RWPE2 (cell line): Measurements from ENCODE around the gene ADAM8.

Source experiments
- ATAC-seq: fragments of 200-7000 bp; cut with Tn5 transposase; 3 replicates; pipeline ENCODE4 v1.9.1; 2021; ENCODE audit warnings: low read depth
- DNase-seq: peaks from one replicate; pipeline ENCODE4 v3.0.0-alpha.2; 2020; ENCODE audit warnings: low spot score
- H3K27ac ChIP-seq: fragments of 450-650 bp; 2 replicates; pipeline ENCODE4 v1.5.1; 2017; ENCODE audit warnings: mild to moderate bottlenecking; ENCODE audit not compliant: poor library complexity, severe bottlenecking
- H3K27me3 ChIP-seq: fragments of 250-450 bp; sonication (Bioruptor Pico); 2 replicates; pipeline ENCODE4 v1.5.1; 2021; ENCODE audit warnings: mild to moderate bottlenecking, moderate library complexity; ENCODE audit not compliant: insufficient read depth, poor library complexity, severe bottlenecking
- H3K36me3 ChIP-seq: fragments of 250-450 bp; sonication (Bioruptor Pico); 2 replicates; pipeline ENCODE4 v1.5.1; 2020; ENCODE audit warnings: low read depth, mild to moderate bottlenecking, moderate library complexity
- H3K4me1 ChIP-seq: fragments of 250-450 bp; sonication (Bioruptor Pico); 2 replicates; pipeline ENCODE4 v1.5.1; 2021; ENCODE audit warnings: mild to moderate bottlenecking, moderate library complexity; ENCODE audit not compliant: insufficient read depth, poor library complexity, severe bottlenecking
- H3K4me3 ChIP-seq: fragments of 250-450 bp; sonication (Bioruptor Pico); 2 replicates; pipeline ENCODE4 v1.5.1; 2021; ENCODE audit warnings: mild to moderate bottlenecking, moderate library complexity; ENCODE audit not compliant: severe bottlenecking
- H3K9me3 ChIP-seq: fragments of 250-450 bp; sonication (Bioruptor Pico); 2 replicates; pipeline ENCODE4 v1.5.1; 2021; ENCODE audit warnings: mild to moderate bottlenecking, moderate library complexity; ENCODE audit not compliant: severe bottlenecking
- TF ChIP-seq, protein P1 (sequence below): fragments of 450-650 bp; IDR thresholded peaks from one replicate; pipeline ENCODE4 v1.5.1; 2017; ENCODE audit warnings: mild to moderate bottlenecking, moderate library complexity; ENCODE audit not compliant: poor library complexity, severe bottlenecking

ADAM8 gene

DNA sequence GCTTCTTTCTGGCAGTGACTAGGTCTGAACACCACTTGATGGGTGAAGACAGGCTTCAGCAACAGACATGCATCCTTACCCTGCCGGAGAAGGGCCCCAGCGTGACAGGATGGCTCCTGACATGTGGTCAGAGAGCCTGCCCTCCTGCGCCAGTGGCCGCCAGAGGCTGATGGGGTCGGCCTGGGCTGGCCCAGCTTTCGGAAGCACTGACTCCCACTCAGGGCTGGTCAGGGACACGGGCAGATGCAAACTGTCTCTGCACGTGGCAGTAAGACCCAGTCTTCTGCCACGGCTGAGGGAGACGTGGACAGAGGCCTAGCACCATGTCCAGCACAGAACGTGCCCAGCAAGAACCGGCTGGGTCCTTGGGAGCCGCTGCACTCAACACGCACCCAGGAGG lies 21.8 kb upstream of the ADAM8 start:
- ATAC-seq (no peak), DNase-seq (no peak)
- Histone ChIP-seq H3K27ac (no peak overlapping the region), H3K27me3 (no peaks in the 10 kb centered on the region), H3K4me3 (no peak overlapping the region), H3K36me3 (peaks cover 71% of the 10 kb centered on the region), H3K9me3 (no peaks in the 10 kb centered on the region), H3K4me1 (peaks cover 3% of the 10 kb centered on the region)
- TF ChIP-seq, protein P1, sequence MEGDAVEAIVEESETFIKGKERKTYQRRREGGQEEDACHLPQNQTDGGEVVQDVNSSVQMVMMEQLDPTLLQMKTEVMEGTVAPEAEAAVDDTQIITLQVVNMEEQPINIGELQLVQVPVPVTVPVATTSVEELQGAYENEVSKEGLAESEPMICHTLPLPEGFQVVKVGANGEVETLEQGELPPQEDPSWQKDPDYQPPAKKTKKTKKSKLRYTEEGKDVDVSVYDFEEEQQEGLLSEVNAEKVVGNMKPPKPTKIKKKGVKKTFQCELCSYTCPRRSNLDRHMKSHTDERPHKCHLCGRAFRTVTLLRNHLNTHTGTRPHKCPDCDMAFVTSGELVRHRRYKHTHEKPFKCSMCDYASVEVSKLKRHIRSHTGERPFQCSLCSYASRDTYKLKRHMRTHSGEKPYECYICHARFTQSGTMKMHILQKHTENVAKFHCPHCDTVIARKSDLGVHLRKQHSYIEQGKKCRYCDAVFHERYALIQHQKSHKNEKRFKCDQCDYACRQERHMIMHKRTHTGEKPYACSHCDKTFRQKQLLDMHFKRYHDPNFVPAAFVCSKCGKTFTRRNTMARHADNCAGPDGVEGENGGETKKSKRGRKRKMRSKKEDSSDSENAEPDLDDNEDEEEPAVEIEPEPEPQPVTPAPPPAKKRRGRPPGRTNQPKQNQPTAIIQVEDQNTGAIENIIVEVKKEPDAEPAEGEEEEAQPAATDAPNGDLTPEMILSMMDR: no peak

DNA sequence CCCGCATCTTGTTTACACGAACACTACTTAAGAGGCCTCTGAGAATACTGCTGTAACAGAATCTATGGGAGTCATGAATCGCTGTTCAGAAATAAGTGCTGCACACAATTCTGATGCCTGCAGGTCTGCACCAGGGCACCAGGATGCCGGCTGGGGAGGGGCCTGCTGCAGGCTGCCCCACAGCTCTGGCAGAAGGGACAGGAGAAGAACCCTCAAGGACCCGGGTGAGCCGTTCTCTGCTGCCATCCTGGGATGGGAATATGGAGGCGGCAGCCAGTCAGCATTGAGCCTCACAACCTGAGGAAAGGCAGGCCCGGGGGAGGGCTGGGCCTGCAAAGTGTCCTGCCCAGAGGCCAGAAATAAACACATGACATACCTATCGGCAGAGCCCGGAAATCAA lies 20.8 kb upstream of the ADAM8 start:
- TF ChIP-seq, protein P1: no peak
- Histone ChIP-seq H3K27me3 (no peaks in the 10 kb centered on the region), H3K36me3 (peaks cover 77% of the 10 kb centered on the region), H3K27ac (no peak overlapping the region), H3K4me3 (no peak overlapping the region), H3K9me3 (no peaks in the 10 kb centered on the region), H3K4me1 (peaks cover 12% of the 10 kb centered on the region)
- DNase-seq (no peak), ATAC-seq (no peak)

DNA sequence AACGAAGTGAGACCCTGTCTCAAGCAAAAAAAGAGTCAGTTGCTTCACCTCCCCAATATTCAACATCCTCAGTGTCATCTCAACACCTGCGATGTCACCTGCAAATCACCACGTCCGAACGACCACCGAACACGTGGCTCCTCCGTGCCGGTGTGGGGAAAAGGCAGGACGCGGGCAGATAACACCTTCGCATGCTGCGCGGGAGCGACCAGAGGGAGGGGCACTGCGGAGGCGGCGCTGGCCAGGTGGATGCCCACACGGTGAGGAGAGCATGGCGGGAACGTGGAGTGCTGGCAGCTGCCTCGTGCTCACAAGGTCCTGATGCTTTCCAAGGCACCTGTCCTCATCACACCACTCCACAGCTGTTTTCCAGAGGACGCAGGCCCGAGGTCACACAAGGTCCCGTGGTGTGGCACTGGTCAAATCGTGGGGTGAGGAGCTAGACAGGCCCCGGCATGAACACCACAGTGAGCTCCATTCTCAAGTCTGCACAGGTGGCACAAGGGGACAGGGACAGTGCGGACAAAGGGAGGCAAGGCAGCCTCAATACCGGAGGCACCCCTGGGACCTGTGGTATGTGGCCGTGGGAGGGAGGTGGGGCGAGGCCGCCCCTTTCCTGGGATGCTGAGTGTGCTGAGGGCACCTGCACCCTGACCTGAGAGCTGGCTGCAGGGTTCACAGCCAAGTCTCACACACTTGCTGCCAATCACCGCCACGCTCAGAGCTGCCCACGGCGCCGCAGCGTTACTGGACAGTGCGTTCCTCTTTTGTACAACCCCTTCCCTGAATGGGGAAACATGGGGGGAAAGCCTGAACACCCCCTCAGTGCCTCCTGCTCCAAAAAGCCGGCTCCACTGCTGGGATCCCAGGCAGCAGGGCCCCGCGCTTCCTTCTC lies 19.0 kb upstream of the ADAM8 start:
- Histone ChIP-seq H3K4me1 (peaks cover 14% of the 10 kb centered on the region), H3K36me3 (peaks cover 74% of the 10 kb centered on the region), H3K27ac (no peak overlapping the region), H3K9me3 (no peaks in the 10 kb centered on the region), H3K27me3 (no peaks in the 10 kb centered on the region), H3K4me3 (no peak overlapping the region)
- TF ChIP-seq, protein P1: no peak
- no peak for DNase-seq
- ATAC-seq: no peak

DNA sequence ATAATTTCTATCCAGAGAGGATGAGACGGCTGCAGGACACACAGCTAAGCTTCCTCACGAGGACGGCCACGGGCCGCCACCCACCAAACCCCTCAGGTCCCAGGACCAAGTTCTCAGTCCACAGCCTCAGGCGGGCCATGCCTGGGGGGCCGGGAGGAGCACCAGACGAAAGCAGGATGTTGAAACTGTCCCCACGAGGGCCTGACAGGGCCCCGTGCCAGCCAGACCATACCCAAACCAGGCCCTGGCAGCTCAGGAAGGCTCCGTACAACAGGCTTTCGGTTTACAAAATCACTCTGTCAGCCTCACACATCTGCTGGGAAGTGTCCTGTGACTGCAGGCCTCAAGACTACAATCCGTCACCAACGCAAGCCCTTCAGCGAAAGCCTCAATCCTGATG lies 17.5 kb upstream of the ADAM8 start:
- TF ChIP-seq, protein P1: no peak

DNA sequence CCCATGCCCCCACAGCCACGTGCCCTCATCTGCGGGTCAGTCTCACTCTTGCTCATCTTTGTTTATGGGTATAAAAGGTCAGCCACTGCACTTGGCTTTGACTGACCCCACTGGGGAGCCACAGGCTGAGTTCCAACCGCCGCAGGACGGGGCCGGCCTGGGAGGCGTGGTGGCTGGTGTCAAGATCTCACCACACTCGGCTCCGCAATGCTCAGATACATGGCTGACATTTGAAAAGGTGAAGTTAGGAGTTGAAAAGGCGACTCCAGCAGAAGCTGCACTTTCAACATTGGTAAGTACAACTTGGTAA lies 17.1 kb upstream of the ADAM8 start:
- H3K27me3 ChIP-seq: no peaks in the 10 kb centered on the region
- peaks cover 72% of the 10 kb centered on the region for H3K36me3 ChIP-seq
- no peak for DNase-seq
- H3K4me3 ChIP-seq: no peak overlapping the region
- ATAC-seq: peak; percentile 8; the same call in 1 of the 3 replicates
- H3K9me3 ChIP-seq: no peaks in the 10 kb centered on the region
- H3K4me1 ChIP-seq: peaks cover 14% of the 10 kb centered on the region
- peak overlapping the region; percentile 70 for H3K27ac ChIP-seq
- TF ChIP-seq, protein P1: no peak

More for the DNA sequence above, 17.5 kb upstream of the ADAM8 start:
- DNase-seq (no peak), ATAC-seq (no peak)
- no peaks in the 10 kb centered on the region for H3K9me3 ChIP-seq
- H3K36me3 ChIP-seq: peaks cover 72% of the 10 kb centered on the region
- peak overlapping the region; percentile 70 for H3K27ac ChIP-seq
- no peak overlapping the region for H3K4me3 ChIP-seq
- H3K4me1 ChIP-seq: peaks cover 14% of the 10 kb centered on the region
- H3K27me3 ChIP-seq: no peaks in the 10 kb centered on the region
